NB4 (cell line): ENCODE results near the gene KLHL34.

Experiments
- DNase-seq: peaks from one replicate; pipeline ENCODE4 v3.0.0; 2010; ENCODE audit warnings: low read depth
- H3K4me3 ChIP-seq: one replicate; pipeline ENCODE4 v1.5.1; 2011; ENCODE audit warnings: mild to moderate bottlenecking, low read depth, low read length, moderate library complexity
- CTCF ChIP-seq: IDR thresholded peaks from one replicate; pipeline ENCODE4 v1.5.1; 2012; ENCODE audit warnings: low read depth, low read length
- MYC ChIP-seq: IDR thresholded peaks from 2 replicates; pipeline ENCODE4 v1.6.1; 2011; ENCODE audit warnings: low read depth, low read length
- POLR2A ChIP-seq: IDR thresholded peaks from 2 replicates; pipeline ENCODE4 v1.6.1; 2011; ENCODE audit warnings: mild to moderate bottlenecking; ENCODE audit not compliant: insufficient read length; ENCODE audit errors: extremely low read depth
- TF ChIP-seq, protein P1 (sequence below): IDR thresholded peaks from 2 replicates; pipeline ENCODE4 v1.6.1; 2011; ENCODE audit warnings: low read depth, low read length

The KLHL34 gene

DNA sequence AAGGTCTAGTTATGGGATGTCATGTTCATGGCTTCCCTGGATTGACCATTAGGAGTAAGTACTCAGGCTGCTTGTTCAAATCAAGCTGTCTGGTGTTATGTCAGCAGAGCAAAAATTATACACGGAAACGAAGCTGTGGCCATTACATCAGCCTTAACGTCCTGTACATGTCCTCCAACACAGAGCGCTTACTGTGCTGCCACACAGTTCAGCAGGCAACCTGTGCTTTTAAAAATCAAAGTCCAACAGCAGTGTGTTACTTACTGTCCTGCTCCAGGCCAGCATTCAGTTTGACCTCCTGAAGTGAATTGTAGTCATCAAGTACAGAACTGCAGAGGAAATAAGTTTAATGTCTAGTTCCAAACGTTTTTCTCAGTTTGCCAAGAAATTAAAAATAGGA lies 46.0 kb downstream of the KLHL34 start:
- H3K4me3 ChIP-seq: no peak overlapping the region
- DNase-seq: no peak
- TF ChIP-seq, protein P1, sequence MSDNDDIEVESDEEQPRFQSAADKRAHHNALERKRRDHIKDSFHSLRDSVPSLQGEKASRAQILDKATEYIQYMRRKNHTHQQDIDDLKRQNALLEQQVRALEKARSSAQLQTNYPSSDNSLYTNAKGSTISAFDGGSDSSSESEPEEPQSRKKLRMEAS: no peak
- no peak for TF ChIP-seq MYC
- TF ChIP-seq CTCF: no peak
- TF ChIP-seq POLR2A: no peak

- H3K4me3 ChIP-seq: no peak overlapping the region
- TF ChIP-seq, protein P1: no peak
- TF ChIP-seq CTCF: no peak
- no peak for TF ChIP-seq MYC
- TF ChIP-seq POLR2A: no peak
- DNase-seq: no peak
Observed at GRCh38 chrX:21610168-21610567, 48.0 kb downstream of the KLHL34 start.

- DNase-seq: no peak
- TF ChIP-seq, protein P1: no peak
- TF ChIP-seq POLR2A: no peak
- no peak for TF ChIP-seq MYC
- TF ChIP-seq CTCF: no peak
- H3K4me3 ChIP-seq: no peak overlapping the region
Observed at GRCh38 chrX:21606002-21606401, 52.1 kb downstream of the KLHL34 start.
